Ishikawa (cell line): ENCODE data around the gene TTC14.

Experiments used
- CEBPB ChIP-seq: IDR thresholded peaks from 2 replicates; pipeline ENCODE4 v1.6.1; 2012
- EP300 ChIP-seq: IDR thresholded peaks from 2 replicates; pipeline ENCODE4 v1.6.1; 2012; ENCODE audit warnings: borderline replicate concordance
- REST ChIP-seq: IDR thresholded peaks from 2 replicates; pipeline ENCODE4 v1.6.1; 2012; ENCODE audit warnings: low read depth, mild to moderate bottlenecking

DNA sequence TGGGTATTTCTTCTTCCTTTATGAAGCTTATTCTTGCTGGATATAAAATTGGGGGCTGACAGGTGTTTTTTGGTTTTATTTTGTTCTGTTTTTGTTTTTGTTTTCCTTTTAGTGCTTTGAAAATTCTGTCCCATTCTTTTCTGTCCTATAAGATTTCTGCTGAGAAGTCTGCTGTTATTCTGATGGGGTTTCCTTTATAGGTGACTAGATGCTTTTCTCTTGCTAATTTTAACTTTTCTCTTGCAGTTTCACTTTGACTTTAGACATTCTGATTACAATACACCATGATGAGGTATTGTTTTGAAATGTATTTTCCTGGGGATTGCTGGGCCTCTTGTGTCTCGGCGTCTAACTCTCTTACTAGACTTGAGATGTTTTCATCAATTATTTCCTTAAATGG, 22.8 kb downstream of the TTC14 start:
- TF ChIP-seq EP300: no peak
- no peak for TF ChIP-seq REST
- TF ChIP-seq CEBPB: no peak
